Effector CD4-positive, alpha-beta T cell (primary cell): ENCODE measurements around the gene INHA.

Experiments used
- DNase-seq: peaks from one replicate; pipeline ENCODE4 v3.0.0-alpha.2; 2020

INHA gene

GRCh38 chr2:219613461-219614070 is 41.5 kb downstream of the INHA start:
- DNase-seq, result no peak

DNA sequence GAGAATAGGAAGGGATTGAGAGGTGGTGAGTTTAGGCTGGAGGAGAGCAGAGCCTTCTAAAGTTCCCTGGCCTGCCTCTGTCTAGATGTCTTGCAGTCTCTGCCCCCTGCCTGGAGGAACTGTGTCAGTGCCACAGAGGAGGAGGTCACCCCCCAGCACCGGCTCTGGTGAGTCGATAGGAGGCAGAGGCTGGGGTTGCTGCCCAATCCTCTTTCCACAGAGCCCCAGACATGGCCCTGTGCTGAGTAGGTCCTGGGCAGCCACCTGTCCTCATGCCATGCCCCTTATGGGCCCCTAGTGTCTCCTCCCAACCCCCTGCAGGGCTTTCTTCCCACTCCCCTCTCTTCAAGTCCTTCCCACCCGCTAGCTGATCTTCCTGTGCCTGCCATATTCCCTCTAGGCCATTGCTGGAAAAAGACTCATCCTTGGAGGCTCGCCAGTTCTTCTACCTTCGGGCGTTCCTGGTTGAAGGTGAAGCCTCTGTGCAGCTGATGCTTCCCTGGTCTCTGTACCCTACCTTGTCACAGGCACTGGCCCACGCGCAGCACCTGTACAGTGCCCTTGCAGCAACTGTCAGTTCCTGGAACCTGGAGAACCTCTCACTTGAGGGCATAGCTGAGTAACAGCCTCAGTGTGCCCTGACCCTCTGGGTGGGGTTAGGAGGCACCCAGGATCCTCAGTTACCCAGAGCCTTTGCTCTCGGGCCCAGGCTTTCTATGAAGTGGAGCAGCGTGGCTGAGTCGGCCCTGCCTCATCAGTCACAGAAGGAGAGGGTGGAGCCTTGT is 42.2 kb downstream of the INHA start:
- no peak for DNase-seq

- DNase-seq, result no peak
Measured at GRCh38 chr2:219615036-219615435, 42.9 kb downstream of the INHA start.

DNA sequence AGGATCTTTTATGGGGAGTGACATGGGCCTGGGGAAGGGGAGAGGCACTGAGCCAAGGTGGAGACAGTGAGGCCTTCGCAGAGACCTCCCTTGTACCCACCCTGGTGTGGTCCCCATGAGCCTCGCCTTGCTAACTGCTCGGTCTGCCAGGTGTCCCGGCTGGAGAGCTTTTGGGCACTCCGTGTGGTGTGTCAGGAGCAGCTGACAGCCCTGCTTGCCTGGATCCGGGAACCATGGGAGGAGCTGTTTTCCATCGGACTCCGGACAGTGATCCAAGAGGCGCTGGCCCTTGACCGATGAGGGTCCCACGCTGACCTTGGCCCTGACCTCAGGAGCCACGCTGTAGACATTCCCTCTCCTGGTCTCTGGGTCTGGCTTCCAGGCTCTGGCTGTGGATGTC is 43.8 kb downstream of the INHA start:
- no peak for DNase-seq

DNA sequence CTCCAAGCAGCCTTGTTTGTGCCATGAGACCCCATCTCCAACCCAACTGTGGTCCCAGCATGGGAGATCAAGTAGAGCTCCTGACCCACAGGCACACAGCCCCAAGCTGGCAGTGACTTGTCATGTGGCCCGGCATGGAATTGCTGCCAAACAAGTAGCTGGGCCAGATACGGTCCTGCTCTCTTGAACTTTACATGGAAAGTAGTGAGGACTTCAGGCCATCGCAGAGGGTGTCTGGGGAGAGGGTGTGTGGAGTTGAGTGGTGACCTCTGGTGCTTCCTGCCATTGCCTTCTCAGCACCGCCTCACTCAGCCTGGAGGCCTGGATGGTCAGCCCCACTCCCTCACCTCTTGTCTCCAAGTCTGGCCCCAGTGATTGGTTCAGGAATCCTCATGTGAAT is 44.4 kb downstream of the INHA start:
- DNase-seq, result no peak

- no peak for DNase-seq
Measured at GRCh38 chr2:219618733-219619122, 46.6 kb downstream of the INHA start.

- no peak for DNase-seq
Measured at GRCh38 chr2:219619235-219619634, 47.1 kb downstream of the INHA start.

DNA sequence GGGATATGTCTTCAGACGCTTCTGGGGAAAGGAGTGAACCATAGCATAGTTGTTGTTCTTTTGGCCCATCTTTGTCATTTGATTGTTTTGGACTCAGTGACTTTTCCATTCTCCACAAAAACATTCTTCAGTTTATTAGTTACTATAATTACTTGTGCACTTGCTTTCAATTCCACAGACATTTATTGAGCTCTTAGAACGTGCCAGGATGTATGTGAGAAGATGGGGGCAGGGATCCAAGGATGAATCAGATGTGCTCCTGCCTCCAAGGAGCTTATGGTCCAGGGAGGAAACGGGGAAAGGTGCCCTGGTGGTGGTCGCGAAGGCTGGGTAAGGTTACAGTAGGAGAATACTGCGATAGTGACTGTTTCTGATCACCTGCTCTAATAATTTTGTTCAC is 48.4 kb downstream of the INHA start:
- DNase-seq, result no peak

DNA sequence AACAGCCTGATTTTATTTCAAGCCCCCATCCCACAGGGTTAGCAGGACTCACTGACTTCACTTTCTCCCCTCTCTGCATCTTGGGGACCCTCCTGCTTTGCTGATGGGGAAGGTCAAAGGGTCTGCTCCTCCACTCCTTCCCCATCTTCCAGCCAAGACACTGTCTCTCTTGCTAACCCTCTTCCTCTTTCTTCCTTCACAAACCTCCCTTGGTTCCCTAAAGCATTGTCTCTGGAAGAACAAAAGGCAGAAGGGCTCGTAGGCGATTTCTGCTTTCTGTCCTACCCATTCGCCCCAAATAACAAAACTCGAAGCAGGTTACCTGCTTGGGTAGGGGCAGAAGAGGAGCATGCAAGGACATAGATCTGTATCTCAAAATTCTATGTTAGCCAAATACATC is 49.8 kb downstream of the INHA start:
- DNase-seq, result no peak

DNA sequence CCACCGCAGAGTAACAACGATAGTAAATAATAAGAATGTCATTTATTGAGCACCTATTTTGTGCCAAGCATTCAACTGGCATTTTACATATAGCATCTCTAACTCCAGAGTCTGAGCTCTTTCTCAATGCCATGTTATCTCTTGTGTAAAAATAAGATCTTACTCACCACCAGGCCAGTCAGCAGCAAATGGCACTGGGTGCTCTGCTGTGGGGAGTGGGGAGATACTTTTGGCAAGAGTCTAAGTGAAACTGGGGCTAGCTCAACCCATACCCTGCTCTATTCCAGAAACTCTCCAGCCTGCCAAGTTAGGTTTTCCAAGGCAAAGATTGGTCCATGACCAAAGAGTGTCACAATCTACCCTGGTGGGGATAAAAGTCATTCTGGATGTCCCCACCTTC is 50.4 kb downstream of the INHA start:
- DNase-seq, result no peak

DNA sequence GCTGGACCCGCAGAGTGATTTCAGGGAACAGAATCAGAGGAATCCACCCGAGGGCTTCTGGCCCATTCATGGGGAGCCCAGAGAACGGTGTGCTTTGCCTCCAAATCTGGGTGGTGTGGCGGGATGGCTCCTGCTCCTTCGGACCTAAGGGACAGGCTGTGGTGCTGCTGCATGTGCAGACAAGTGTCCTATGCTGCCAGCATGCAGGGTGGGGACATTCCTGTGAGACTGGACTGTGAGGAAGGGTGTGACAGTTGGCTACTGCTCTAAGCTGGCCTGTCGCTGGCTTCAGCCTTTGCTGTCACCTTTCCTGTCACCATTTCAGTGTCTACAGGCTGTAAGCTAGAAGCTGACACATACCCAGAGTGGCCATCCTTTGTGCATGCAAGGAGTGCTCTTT is 52.5 kb downstream of the INHA start:
- no peak for DNase-seq

DNA sequence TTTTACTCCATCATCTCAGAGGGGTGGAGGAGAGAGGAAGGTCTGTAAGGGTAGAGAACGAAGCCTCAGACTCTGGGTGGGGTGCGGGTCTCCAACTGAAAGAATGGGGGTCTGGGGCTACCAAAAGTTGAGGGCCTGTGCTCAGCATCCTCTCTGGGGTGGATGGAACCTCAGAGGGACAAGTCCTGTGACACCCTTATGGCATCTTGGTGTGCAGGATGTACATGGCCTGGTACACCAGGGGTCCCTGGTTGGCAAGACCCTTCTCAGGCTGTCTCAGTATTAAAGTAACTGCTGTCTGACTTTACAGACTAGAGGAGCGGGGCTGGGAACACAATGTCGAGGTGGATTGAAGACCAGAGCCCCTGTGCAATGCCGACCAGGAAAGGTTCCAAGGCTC is 53.1 kb downstream of the INHA start:
- no peak for DNase-seq
